ENCODE data around the gene MZF1. TPM values are rescaled to one million over a fixed set of nuclear protein-coding genes. Genes with fewer than 3 reads are reported as not detected.

Gene MZF1
- total RNA-seq, 1 experiment from 2014 or later = 18.0 TPM

GRCh38 chr19:58554494-58555368 lies 18.4 kb downstream of the MZF1 start, which contains the start of gene CHMP2A:
Gene CHMP2A (minus strand): TSS chr19:58555105. CDS start chr19:58554212, 893 bp downstream.
- BruUV-seq (replicated peaks) = TSS peak; percentile 35
- CTCF ChIA-PET = interaction anchor here (0.8 kb wide), 1 partner anchor 35 kb away, joined by 3 read pairs; the partner anchor contains the start of gene ZBTB45
- no peak for TF ChIP-seq EZH2 (IDR thresholded peaks at IDR 0.05; ENCODE audit: low read length, unreplicated experiment)
- TF ChIP-seq CTCF (conservative IDR thresholded peaks at IDR 0.05; ENCODE audit: low read depth, low read length) = 0 out of 2 replicates have a peak, but pooled peaks have one; percentile 13
- no peak for TF ChIP-seq EZH2phosphoT487 (IDR thresholded peaks at IDR 0.05; ENCODE audit: borderline replicate concordance, low read length)

GRCh38 chr19:58553799-58554493 lies 19.2 kb downstream of the MZF1 start:
- CTCF ChIA-PET = no interaction called here
- Histone ChIP-seq H3K9ac (ENCODE audit: low read length) (peak overlapping the region; percentile 82), H3F3A (ENCODE audit: low read length, unreplicated experiment) (peaks cover 8% of the 10 kb centered on the region), H3K36me3 (ENCODE audit: low read depth, low read length) (peaks cover 45% of the 10 kb centered on the region), H3K4me3 (ENCODE audit: low read length) (peak overlapping the region; percentile 70), H3K79me2 (ENCODE audit: low read length) (peaks cover 45% of the 10 kb centered on the region), H3K4me2 (ENCODE audit: low read length) (peak overlapping the region; percentile 89), H3K27ac (ENCODE audit: low read length) (peak overlapping the region; percentile 69), H3K4me1 (ENCODE audit: insufficient read depth, low read length) (peaks cover 27% of the 10 kb centered on the region), H3K9me3 (ENCODE audit: low read length) (no peaks in the 10 kb centered on the region), H3K27me3 (ENCODE audit: low read length) (no peaks in the 10 kb centered on the region), H4K20me1 (ENCODE audit: low read length) (peaks cover 23% of the 10 kb centered on the region; the same call in 1 of the 2 replicates), H3K9me2 (replicated peaks; ENCODE audit: low read length) (no peaks in the 10 kb centered on the region), H2AFZ (ENCODE audit: low read length) (no peak overlapping the region)
- ATAC-seq (no peak), DNase-seq (no peak)
- intact Hi-C loops (cut with micrococcal nuclease) = no loop called here
- TF ChIP-seq EZH2phosphoT487 (IDR thresholded peaks at IDR 0.05; ENCODE audit: borderline replicate concordance, low read length) = no peak
- TF ChIP-seq CTCF (conservative IDR thresholded peaks at IDR 0.05; ENCODE audit: low read depth, low read length) = no peak
- no peak for TF ChIP-seq EZH2 (IDR thresholded peaks at IDR 0.05; ENCODE audit: low read length, unreplicated experiment)
- POLR2A ChIA-PET (ENCODE audit: unreplicated experiment) = interaction anchor here (1.0 to 2.4 kb wide), 3 partner anchors 10 to 34 kb away, joined by 3 to 14 read pairs (median 11); partner anchors contain the start of genes TRIM28 and ZBTB45
- BruUV-seq (replicated peaks) = no TSS peak

More at GRCh38 chr19:58554494-58555368, 18.4 kb downstream of the MZF1 start, which contains the start of gene CHMP2A:
- POLR2A ChIA-PET (ENCODE audit: unreplicated experiment) = interaction anchor here (0.6 to 2.4 kb wide), 4 partner anchors 11 to 62 kb away, joined by 3 to 14 read pairs (median 10); partner anchors contain the start of genes TRIM28 and ZBTB45
- intact Hi-C loops (cut with micrococcal nuclease) = loop anchor here (1.0 kb wide), 1 partner anchor 10 kb away; the partner anchor contains the start of gene TRIM28
- DNase-seq = peak; percentile 98
- Histone ChIP-seq H3F3A (ENCODE audit: low read length, unreplicated experiment) (peaks cover 8% of the 10 kb centered on the region), H3K4me2 (ENCODE audit: low read length) (peak within 1 kb of the TSS; percentile 89), H3K4me3 (ENCODE audit: low read length) (peak within 1 kb of the TSS; percentile 70), H2AFZ (ENCODE audit: low read length) (peak within 1 kb of the TSS; percentile 67), H3K27me3 (ENCODE audit: low read length) (no peaks in the 10 kb centered on the region), H4K20me1 (ENCODE audit: low read length) (peaks cover 15% of the 10 kb centered on the region; the same call in 1 of the 2 replicates), H3K4me1 (ENCODE audit: insufficient read depth, low read length) (peaks cover 35% of the 10 kb centered on the region), H3K36me3 (ENCODE audit: low read depth, low read length) (peaks cover 37% of the 10 kb centered on the region), H3K9ac (ENCODE audit: low read length) (peak within 1 kb of the TSS; percentile 82), H3K79me2 (ENCODE audit: low read length) (peaks cover 37% of the 10 kb centered on the region), H3K9me3 (ENCODE audit: low read length) (no peaks in the 10 kb centered on the region), H3K9me2 (replicated peaks; ENCODE audit: low read length) (no peaks in the 10 kb centered on the region), H3K27ac (ENCODE audit: low read length) (peak within 1 kb of the TSS; percentile 69)
- peak; percentile 37 for ATAC-seq
